GM18505 (cell line): ENCODE data around the gene GON7.

ENCODE experiments used
- ATAC-seq: cut with Tn5 transposase; IDR thresholded peaks from one replicate; pipeline ENCODE4 v1.9.1; 2021; ENCODE audit not compliant: unreplicated experiment
- POLR2A ChIP-seq: IDR thresholded peaks from 4 replicates; pipeline ENCODE4 v1.6.1; 2011; ENCODE audit warnings: borderline replicate concordance; ENCODE audit not compliant: insufficient read depth, insufficient read length; ENCODE audit errors: extremely low read depth

GON7 gene

GRCh38 chr14:93156693-93157369 lies 50.0 kb downstream of the GON7 start:
- no peak for ATAC-seq
- no peak for TF ChIP-seq POLR2A

DNA sequence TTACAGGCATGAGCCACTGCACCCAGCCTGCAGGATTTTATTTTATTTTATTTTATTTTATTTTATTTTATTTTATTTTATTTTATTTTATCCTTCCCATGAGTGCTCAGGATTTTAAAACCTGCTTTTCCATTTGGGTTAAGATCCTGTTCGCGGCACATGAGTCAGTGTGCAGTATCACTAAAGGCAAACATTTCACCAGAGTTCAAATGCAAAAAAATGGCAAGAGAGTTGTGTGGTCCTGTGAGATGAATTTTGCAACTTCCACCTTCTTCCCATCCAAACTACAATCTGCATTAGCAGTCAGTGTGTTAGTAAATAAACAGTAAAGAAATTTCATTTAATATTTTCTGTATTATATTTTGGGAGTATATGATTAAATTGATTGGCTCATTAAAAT lies 51.2 kb downstream of the GON7 start:
- ATAC-seq = no peak
- TF ChIP-seq POLR2A = no peak

GRCh38 chr14:93153121-93153520 lies 53.7 kb downstream of the GON7 start:
- no peak for ATAC-seq
- no peak for TF ChIP-seq POLR2A
